ENCODE results near the gene FNIP1. TPM values are rescaled to one million over a fixed set of nuclear protein-coding genes. Genes with fewer than 3 reads are reported as not detected.

The FNIP1 gene
- total and polyA plus RNA-seq, 2 of the 8 experiments (the other 6 are each of a cell fraction or from before 2014, with no cell fraction given) = 3.5 to 17.3 TPM

GRCh38 chr5:131684595-131684994 lies 112.2 kb downstream of the FNIP1 start:
- Histone ChIP-seq H3K9me3 (ENCODE audit: insufficient read depth in 2 of 2, low read depth in 1 of 2, low read length in 1 of 2) (no peaks in the 10 kb centered on the region), H3K23ac (ENCODE audit: insufficient read length) (no peak overlapping the region), H3K4ac (replicated peaks; ENCODE audit: insufficient read length, low read depth, low read length) (no peak overlapping the region), H3K56ac (replicated peaks; ENCODE audit: insufficient read length, low read depth, low read length) (no peak overlapping the region), H3K23me2 (ENCODE audit: low read depth, low read length) (no peaks in the 10 kb centered on the region), H2AK5ac (ENCODE audit: low read depth, low read length) (no peak overlapping the region), H3K4me3 (ENCODE audit: extremely low read depth in 1 of 4, insufficient read depth in 2 of 4, low read depth in 3 of 4, low read length in 4 of 4) (no peak overlapping the region), H4K8ac (ENCODE audit: extremely low read depth, insufficient read depth, low read length) (no peak overlapping the region), H3K79me1 (ENCODE audit: low read depth, low read length) (no peaks in the 10 kb centered on the region), H4K5ac (ENCODE audit: insufficient read length, low read depth, low read length) (no peak overlapping the region), H3K36me3 (ENCODE audit: control insufficient read depth in 2 of 4, insufficient read depth in 4 of 4, low read length in 3 of 4) (no peaks in the 10 kb centered on the region), H2BK15ac (ENCODE audit: low read length) (no peak overlapping the region), H3K27me3 (replicated peaks in 1 of 4; ENCODE audit: control insufficient read depth in 3 of 4, extremely low read depth in 1 of 4, insufficient read depth in 3 of 4, low read length in 3 of 4) (no peaks in the 10 kb centered on the region), H3K4me2 (ENCODE audit: insufficient read depth in 1 of 2, low read depth in 2 of 2, low read length in 2 of 2) (no peak overlapping the region), H2BK5ac (ENCODE audit: low read depth, low read length) (no peak overlapping the region), H3K4me1 (replicated peaks in 1 of 4; ENCODE audit: control insufficient read depth in 3 of 4, insufficient read depth in 4 of 4, low read length in 3 of 4) (no peaks in the 10 kb centered on the region), H2BK120ac (replicated peaks; ENCODE audit: low read depth, low read length) (no peak overlapping the region), H2AFZ (ENCODE audit: low read length) (no peak overlapping the region), H2BK12ac (ENCODE audit: low read depth, low read length) (no peak overlapping the region), H3K27ac (ENCODE audit: low read depth, low read length) (no peak overlapping the region), H3K18ac (ENCODE audit: extremely low read depth, low read length) (no peak overlapping the region), H2BK20ac (ENCODE audit: low read length) (no peak overlapping the region), H3K9ac (replicated peaks in 1 of 4; ENCODE audit: extremely low read depth in 1 of 4, low read depth in 3 of 4, low read length in 3 of 4) (no peak overlapping the region), H4K91ac (replicated peaks; ENCODE audit: insufficient read length, low read length) (no peak overlapping the region), H3K79me2 (ENCODE audit: control insufficient read depth in 1 of 2, insufficient read depth in 2 of 2, low read length in 2 of 2) (no peaks in the 10 kb centered on the region), H4K20me1 (replicated peaks in 1 of 2; ENCODE audit: control insufficient read depth in 1 of 2, insufficient read depth in 2 of 2, low read length in 2 of 2) (no peaks in the 10 kb centered on the region), H3K14ac (ENCODE audit: insufficient read length) (no peak overlapping the region)
- TF ChIP-seq JUND (IDR thresholded peaks at IDR 0.05; ENCODE audit: low read length) = no peak
- TF ChIP-seq KDM1A (IDR thresholded peaks at IDR 0.05; ENCODE audit: borderline replicate concordance, low read length) = no peak
- ChIA-PET CTCF (ENCODE audit: partially characterized antibody) (no interaction called here), POLR2A (ENCODE audit: partially characterized antibody) (no interaction called here)
- DNase-seq (ENCODE audit: low read depth in 1 of 2, low spot score in 2 of 2) (no peak), FAIRE-seq (no peak)
